ENCODE results near the gene AGBL1.

GRCh38 chr15:86247249-86247955, 167.7 kb downstream of the AGBL1 start:
- no peak for TF ChIP-seq CTCF (conservative IDR thresholded peaks at IDR 0.05; ENCODE audit: low read depth, low read length)
- no peak for TF ChIP-seq EZH2 (IDR thresholded peaks at IDR 0.05; ENCODE audit: borderline replicate concordance, low read depth, low read length, poor library complexity, severe bottlenecking)
